22Rv1 (cell line): Measurements from ENCODE around the gene ALG14.
"Not testable (repeated sequence)": the region's sequence is repeated elsewhere in the genome, so short reads cannot be mapped to it uniquely, and the experiment has no call there.

Experiments
- ZFX ChIP-seq: fragments of 450-650 bp; IDR thresholded peaks from 2 replicates; pipeline ENCODE4 v1.6.1; 2017; ENCODE audit warnings: antibody characterized with exemption, borderline replicate concordance
- TF ChIP-seq, protein P1 (sequence below): fragments of 450-650 bp; IDR thresholded peaks from 2 replicates; pipeline ENCODE4 v1.5.1; 2017; ENCODE audit warnings: mild to moderate bottlenecking

DNA sequence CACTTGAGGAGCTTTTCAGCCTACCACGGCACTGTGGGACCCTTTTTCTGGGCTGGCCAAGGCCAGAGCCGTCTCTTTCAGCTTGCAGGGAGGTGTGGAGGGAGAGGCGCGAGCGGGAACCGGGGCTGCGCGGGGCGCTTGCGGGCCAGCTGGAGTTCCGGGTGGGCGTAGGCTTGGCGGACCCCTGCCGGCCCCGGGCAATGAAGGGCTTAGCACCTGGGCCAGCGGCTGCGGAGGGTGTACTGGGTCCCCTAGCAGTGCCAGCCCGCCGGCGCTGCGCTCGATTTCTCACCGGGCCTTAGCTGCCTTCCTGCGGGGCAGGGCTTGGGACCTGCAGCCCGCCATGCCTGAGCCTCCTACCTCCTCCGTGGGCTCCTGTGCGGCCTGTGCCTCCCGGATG, 18.5 kb upstream of the ALG14 start:
- TF ChIP-seq, protein P1, sequence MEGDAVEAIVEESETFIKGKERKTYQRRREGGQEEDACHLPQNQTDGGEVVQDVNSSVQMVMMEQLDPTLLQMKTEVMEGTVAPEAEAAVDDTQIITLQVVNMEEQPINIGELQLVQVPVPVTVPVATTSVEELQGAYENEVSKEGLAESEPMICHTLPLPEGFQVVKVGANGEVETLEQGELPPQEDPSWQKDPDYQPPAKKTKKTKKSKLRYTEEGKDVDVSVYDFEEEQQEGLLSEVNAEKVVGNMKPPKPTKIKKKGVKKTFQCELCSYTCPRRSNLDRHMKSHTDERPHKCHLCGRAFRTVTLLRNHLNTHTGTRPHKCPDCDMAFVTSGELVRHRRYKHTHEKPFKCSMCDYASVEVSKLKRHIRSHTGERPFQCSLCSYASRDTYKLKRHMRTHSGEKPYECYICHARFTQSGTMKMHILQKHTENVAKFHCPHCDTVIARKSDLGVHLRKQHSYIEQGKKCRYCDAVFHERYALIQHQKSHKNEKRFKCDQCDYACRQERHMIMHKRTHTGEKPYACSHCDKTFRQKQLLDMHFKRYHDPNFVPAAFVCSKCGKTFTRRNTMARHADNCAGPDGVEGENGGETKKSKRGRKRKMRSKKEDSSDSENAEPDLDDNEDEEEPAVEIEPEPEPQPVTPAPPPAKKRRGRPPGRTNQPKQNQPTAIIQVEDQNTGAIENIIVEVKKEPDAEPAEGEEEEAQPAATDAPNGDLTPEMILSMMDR, result not testable (repeated sequence)
- not testable (repeated sequence) for TF ChIP-seq ZFX
